ENCODE measurements around the gene INO80E. TPM values are rescaled to one million over a fixed set of nuclear protein-coding genes. Genes with fewer than 3 reads are reported as not detected.

INO80E gene
- total and polyA plus RNA-seq, 2 donors (not counting 3 experiments of a cell fraction or from before 2014, with no cell fraction given) = 42.7 to 76.4 TPM

- POLR2A ChIA-PET = interaction anchor here (0.9 kb wide), 1 partner anchor 10 kb away, joined by 3 read pairs; the partner anchor contains the start of gene TAOK2
These were observed 12.5 kb upstream of the INO80E start for GRCh38 chr16:29983420-29984136.

More at GRCh38 chr16:29983420-29984136, 12.5 kb upstream of the INO80E start:
- H3K79me2 ChIP-seq (ENCODE audit: control insufficient read depth, insufficient read depth, low read length) = peaks cover 19% of the 10 kb centered on the region
- CTCF ChIA-PET = no interaction called here
- BruUV-seq (replicated peaks) = no TSS peak
- H3K27me3 ChIP-seq (ENCODE audit: control insufficient read depth in 2 of 2, insufficient read depth in 2 of 2, low read length in 2 of 2) = no peaks in the 10 kb centered on the region
- no peak overlapping the region for H3K27ac ChIP-seq (ENCODE audit: insufficient read depth, low read depth, low read length)
- DNase-seq (ENCODE audit: low read depth, low spot score) (no peak), FAIRE-seq (no peak)
- no peak overlapping the region for H3K9ac ChIP-seq (replicated peaks; ENCODE audit: extremely low read depth, insufficient read depth, low read length)
- intact Hi-C loops (cut with micrococcal nuclease) = no loop called here
- no peaks in the 10 kb centered on the region for H4K20me1 ChIP-seq (replicated peaks; ENCODE audit: control insufficient read depth, extremely low read depth, insufficient read depth, low read length)
- H3K4me1 ChIP-seq (ENCODE audit: control insufficient read depth, extremely low read depth, insufficient read depth, low read length) = peaks cover 10% of the 10 kb centered on the region
- no peaks in the 10 kb centered on the region for H3K9me3 ChIP-seq (replicated peaks; ENCODE audit: control insufficient read depth, insufficient read depth, low read length)
- TF ChIP-seq FOS (IDR thresholded peaks at IDR 0.05; ENCODE audit: borderline replicate concordance, insufficient read depth, low read length) = no peak
- TF ChIP-seq, protein P1, sequence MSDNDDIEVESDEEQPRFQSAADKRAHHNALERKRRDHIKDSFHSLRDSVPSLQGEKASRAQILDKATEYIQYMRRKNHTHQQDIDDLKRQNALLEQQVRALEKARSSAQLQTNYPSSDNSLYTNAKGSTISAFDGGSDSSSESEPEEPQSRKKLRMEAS (IDR thresholded peaks at IDR 0.05; ENCODE audit: insufficient read depth, insufficient read length) = no peak
- no peak for TF ChIP-seq EZH2 (IDR thresholded peaks at IDR 0.05; ENCODE audit: borderline replicate concordance, low read depth, low read length, severe bottlenecking)
- no peak for TF ChIP-seq JUN (IDR thresholded peaks at IDR 0.05; ENCODE audit: borderline replicate concordance, insufficient read depth, insufficient read length, low read depth)
- no peak for TF ChIP-seq POLR2A (IDR thresholded peaks at IDR 0.05; ENCODE audit: low read depth, low read length)
- TF ChIP-seq CTCF (IDR thresholded peaks at IDR 0.05; ENCODE audit: extremely low read depth in 1 of 2, insufficient read depth in 1 of 2, low read depth in 1 of 2, low read length in 2 of 2) = no peak
- TF ChIP-seq MYC (IDR thresholded peaks at IDR 0.05; ENCODE audit: low read depth, low read length) = no peak
- no peak for TF ChIP-seq POLR2AphosphoS5 (IDR thresholded peaks at IDR 0.05; ENCODE audit: insufficient read depth, low read depth, low read length)
- TF ChIP-seq GATA2 (IDR thresholded peaks at IDR 0.05; ENCODE audit: insufficient read depth, insufficient read length, low read depth, low read length) = no peak
- H3K4me2 ChIP-seq (ENCODE audit: insufficient read depth, low read length) = no peak overlapping the region
- no peak overlapping the region for H2AFZ ChIP-seq (ENCODE audit: low read depth, low read length)
- H3K9me1 ChIP-seq (replicated peaks; ENCODE audit: control insufficient read depth, extremely low read depth, insufficient read depth, low read length) = no peaks in the 10 kb centered on the region
- H3K4me3 ChIP-seq (replicated peaks in 1 of 3; ENCODE audit: insufficient read depth in 1 of 3, low read depth in 1 of 3, low read length in 3 of 3) = no peak overlapping the region
- dilution Hi-C loops (cut with MboI; ENCODE audit: extremely low pct_ligation_motif_present, low sequenced_read_pairs) = no loop called here
- H3K36me3 ChIP-seq (ENCODE audit: control insufficient read depth in 2 of 2, extremely low read depth in 1 of 2, insufficient read depth in 2 of 2, low read length in 2 of 2) = peaks cover 48 to 90% of the 10 kb centered on the region in 2 experiments

Measured in endothelial cell of umbilical vein (primary cell).